ENCODE results near the gene STARD9.
A peak's percentile ranks its signal among the peaks of the same experiment; 100 is the strongest.
"Not testable (repeated sequence)": the region's sequence is repeated elsewhere in the genome, so short reads cannot be mapped to it uniquely, and the experiment has no call there.

STARD9 gene

DNA sequence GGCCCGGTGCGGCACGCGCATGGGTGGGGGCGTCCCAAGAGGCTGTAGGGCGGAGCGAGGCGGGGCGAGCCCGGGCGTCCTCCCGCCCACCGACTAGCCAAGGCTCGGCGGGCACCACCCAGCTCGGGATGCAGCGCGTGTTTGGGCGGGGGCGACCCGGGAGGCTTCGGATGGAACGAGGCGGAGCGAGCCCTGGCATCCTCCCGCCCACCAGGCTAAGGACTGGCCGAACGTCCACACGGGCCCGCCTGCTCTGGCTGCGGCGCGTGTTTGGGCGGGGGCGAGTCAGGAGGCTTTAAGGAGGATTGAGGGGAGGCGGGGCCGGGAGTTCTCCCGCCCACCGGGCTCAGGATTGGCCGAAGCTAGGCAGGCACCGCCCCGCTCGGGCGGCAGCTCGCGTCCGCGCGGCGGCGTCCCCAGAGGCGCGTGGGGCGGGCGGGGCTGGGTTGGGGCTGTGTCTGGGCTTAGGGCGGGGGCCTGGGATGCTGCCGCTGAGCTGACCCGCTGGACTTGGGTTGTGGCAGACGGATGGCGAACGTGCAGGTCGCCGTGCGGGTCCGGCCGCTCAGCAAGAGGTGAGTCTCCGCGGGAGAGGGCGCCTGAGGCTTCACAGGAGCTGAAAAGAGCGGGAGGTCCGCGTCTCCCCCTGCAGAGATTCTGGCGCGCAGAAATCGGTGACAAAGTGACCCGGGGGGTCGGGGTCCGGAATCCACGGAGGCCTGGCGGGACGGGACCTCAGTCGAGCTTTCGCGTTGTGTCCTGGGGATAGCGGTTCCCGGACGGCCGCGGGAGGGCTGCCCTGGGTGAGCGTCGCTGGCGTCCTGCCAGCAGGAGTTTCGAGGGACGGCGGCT lies at the start of gene STARD9:
Gene STARD9, plus strand, starts transcription at position 419 of the 852 bp plus-strand sequence. Its CDS starts 110 bp downstream, at position 529.
- DNase-seq (ENCODE audit: low read depth in 3 of 3) = peak; percentile 85 to 92 (median 87)

DNA sequence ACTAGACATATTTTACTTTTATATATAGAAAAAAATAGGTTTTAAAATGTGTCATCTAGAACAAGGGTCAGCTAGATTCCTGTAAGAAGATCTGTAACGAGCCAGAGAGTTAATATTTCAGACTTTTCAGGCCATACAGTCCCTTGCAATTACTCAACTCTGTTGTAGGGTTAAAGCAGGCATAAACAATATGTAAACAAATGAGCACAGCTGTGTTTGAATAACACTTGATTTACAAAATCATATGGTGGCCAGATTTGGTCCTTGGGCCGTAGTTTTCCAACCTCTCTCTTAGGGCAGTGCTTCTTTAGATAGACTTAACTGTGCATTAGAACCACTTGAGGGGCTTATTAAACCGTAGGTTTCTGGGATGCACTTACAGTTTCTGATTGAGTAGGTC lies 46.4 kb upstream of the STARD9 start:
- DNase-seq (ENCODE audit: low read depth in 3 of 3) = no peak

DNA sequence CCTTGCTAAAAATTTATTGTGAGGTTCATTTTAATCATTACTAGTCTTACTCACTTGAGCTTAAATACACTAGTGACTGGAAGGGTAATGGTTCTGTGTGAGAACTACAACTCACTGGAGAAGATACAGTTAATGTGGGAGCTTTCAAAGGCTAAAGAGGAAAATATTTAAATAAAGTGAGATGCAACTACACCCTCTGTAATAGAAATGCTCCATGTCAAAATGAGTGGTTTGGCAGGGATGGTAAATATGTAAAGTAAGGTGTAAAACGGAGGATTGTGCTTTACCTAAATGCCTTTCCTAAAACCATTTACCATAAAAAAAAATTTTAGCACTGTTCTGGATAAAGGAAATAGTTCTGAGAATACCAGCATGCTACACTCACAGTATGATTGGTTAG lies 42.2 kb upstream of the STARD9 start:
- no peak for DNase-seq (ENCODE audit: low read depth in 3 of 3)

- no peak for DNase-seq (ENCODE audit: low read depth in 3 of 3)
Observed at GRCh38 chr15:42544853-42545629, 30.4 kb upstream of the STARD9 start.

- DNase-seq (ENCODE audit: low read depth in 3 of 3) = no peak
Observed at GRCh38 chr15:42547918-42548248, 27.5 kb upstream of the STARD9 start.

DNA sequence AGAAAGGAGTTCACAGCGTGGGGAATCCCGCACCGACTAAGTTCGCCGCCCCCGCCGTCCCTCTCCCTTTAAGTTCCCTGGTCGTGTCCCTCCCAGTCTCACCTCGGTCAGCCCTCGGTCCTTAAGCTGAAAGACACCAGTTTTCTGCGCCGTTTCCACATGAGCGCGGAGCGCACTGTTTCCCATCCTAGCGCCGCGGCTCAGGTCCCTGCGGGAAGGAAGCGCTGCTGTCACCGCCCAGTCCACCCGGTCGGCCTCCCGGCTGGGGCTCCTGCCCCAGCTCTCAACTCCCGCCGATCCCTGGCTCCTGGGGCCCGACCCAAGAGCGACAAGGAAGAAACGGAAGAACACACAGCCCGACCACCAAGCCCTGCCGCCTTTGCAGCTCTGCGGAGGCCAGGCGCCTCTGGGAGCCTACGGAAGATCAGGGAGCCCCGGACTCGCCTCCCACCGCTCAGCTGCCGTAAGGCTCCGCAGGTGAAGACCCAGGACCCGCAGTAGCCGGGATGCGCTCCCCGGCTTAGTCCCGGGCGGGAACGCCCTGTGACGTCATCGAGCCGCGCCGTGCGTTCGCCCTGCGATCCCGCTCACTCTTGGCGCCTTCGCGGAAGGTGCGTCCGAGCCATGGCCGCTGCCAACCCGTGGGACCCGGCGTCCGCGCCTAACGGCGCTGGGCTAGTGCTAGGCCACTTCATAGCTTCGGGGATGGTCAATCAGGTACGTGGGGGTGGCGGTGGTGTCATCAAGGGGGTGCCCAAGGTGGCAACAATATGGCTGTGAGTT lies 27.0 kb upstream of the STARD9 start, which contains the start of the genes HAUS2 and LRRC57:
Gene HAUS2, plus strand, starts transcription at position 590 of the 783 bp plus-strand sequence. Its CDS starts 35 bp downstream, at position 625.
Gene LRRC57, minus strand, starts transcription at position 545 of the 783 bp plus-strand sequence. Its CDS starts 359 bp downstream, at position 186.
- DNase-seq (ENCODE audit: low read depth in 3 of 3) = peak; percentile 72 to 82 (median 79)

DNA sequence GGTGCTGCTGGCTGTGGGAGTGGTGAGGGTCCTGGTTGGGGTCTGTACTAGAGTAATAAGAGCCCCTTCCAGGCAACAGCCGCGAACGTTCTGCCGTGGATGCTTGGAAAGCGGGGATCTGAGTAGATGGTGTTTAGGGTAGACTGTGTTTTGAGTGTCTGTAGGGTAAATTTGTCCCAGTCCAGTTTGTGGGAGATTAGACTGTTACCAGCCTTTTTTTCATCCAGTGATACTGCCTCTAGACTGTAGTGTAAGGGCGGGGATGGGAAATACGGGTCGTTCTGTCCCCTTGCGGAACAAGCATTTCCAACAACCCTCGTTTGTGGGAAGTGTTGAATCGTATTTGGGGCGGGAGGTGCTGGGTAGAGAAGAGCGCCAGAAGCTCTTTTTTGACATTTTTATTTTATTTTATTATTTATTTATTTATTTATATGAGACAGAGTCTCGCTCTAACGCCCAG lies 26.3 kb upstream of the STARD9 start:
- DNase-seq (ENCODE audit: low read depth in 3 of 3) = no peak

DNA sequence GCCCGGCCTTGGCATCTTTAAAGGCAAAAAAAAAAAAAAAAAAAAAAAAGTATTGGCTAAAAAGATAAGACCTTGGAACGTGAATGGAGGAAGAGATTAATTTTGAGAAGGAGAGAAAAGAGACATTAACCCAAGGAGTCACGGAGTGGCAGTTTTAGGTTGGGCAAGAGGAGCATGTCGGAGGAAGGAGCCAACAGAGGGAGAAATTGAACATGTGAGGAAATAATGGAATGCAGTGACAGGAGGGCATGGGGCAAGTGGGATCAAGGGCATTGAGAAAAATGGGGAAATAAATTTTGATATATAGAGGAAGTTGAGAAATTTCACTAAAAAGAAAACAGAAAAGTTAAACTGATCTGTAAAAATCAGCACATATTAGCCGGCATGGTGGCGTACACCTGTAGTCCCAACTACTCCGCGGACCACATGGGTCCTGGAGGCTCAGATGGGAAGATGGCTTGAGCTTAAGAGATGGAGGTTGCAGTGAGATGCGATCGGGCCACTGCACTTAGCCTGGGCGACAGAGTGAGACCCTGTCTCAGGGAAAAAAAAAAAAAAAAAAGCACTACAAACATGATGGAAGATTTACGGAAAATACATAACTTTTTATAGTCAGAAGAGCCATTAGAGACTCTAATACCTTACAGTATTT lies 25.5 kb upstream of the STARD9 start:
- no peak for DNase-seq (ENCODE audit: low read depth in 3 of 3)

DNA sequence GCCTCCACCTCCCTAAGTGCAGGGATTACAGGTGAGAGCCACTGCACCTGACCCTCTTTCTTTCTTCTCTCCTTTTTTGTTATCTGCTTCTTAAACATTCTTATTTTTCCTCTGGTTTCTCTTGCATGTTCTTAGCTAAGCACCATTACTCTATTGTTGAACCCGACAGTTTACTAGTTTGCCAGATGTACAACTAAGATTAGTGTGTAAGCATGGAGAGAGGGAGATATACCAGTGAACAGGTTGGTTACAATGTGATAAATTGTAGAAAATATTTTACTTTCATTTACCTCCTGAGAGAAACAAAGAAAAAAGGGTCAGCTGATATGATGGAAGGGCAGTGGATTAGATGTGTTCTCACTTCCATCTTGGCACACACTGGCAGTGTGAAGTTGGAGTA lies 21.9 kb upstream of the STARD9 start:
- no peak for DNase-seq (ENCODE audit: low read depth in 3 of 3)

DNA sequence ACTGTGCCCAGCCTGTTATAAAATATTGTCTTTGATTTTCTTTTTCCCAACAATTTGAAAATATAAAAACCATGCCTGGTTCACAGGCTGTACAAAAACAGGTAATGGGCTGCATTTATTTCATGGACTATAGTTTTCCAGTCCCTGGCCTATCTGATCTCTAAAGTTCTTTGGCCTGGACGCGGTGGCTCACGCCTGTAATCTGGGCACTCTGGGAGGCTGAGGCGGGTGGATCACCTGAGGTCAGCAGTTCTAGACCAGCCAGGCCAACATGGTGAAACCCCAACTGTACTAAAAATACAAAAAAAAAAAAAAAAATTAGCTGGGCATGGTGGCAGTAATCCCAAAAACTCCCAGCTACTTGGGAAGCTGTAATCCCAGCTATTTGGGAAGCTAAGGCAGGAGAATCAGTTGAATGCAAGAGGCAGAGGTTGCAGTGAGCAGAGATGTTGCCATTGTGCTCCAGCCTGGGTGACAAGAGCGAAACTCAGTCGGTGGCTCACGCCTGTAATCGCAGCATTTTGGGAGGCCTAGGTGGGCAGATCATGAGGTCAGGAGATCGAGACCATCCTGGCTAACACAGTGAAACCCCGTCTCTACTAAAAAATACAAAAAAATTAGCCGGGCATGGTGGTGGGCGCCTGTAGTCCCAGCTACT lies 18.7 kb upstream of the STARD9 start:
- DNase-seq (ENCODE audit: low read depth in 3 of 3) = not testable (repeated sequence)

DNA sequence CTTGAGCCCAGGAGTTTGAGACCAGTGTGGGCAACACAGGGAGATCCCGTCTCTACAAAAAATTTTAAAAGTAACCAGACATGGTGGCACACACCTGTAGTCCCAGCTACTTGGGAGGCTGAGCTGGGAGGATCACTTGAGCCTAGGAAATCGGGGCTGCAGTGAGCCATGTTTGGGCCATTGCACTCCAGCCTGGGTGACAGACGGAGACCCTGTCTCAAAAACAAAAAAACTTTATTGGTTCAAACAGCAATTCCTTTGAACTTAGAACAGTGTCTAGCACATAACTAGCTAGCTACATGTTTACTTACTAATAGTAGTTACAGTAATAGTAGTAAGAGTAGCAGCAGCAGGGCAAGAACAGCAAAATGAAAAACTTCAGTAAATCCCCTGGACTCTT lies 16.7 kb upstream of the STARD9 start:
- DNase-seq (ENCODE audit: low read depth in 3 of 3) = no peak

DNA sequence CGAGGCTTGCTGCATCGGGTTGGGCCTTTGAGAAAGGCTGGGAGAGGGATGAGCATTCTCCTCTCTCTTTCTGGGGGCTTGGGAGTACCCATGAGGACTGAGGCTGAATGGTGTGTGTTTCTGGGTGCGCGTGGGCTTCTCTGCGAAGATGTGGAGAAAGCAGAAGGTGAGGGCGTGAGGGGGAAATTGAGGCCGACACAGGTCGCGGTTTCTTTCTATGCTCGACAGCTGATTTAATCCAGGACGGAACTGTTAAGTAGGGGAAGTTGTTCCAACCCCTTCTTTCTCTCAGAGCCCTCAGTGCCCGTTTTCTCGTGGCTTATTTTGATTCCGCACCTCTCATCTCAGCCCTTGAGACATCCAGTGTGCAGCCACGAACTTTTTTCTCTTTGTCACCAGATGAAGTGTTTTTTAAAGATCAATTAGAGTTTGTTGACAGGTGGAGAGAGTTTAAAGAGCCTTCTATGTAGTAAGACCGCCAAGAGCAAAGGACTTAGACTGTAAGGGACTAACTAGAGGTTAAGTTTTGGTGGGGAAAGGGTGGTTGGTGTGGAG lies 711 bp downstream of the STARD9 start:
- DNase-seq (ENCODE audit: low read depth in 3 of 3) = no peak

DNA sequence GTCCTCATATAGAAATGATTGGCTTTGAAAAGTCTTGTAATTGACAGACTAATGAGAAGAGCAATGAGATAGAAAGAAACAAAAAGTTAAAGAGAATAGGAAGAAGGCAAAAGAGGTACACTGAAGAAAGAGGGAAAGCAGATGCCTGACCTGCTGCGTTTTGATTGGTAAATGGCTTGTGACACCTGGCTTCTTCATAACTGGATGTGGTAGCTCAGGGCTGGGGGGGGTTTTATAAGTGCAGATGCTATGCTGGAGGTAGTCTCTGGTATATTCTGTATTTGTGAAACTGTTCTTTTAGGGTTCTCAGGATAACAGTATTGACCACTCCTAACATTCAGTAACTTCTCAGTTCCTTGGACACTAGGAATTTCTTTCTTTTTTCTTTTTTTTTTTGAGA lies 1.4 kb downstream of the STARD9 start:
- DNase-seq (ENCODE audit: low read depth in 3 of 3) = no peak

- no peak for DNase-seq (ENCODE audit: low read depth in 3 of 3)
Observed at GRCh38 chr15:42577514-42578031, 2.2 kb downstream of the STARD9 start.

- no peak for DNase-seq (ENCODE audit: low read depth in 3 of 3)
Observed at GRCh38 chr15:42578984-42579537, 3.7 kb downstream of the STARD9 start.

GRCh38 chr15:42581272-42581730 lies 5.9 kb downstream of the STARD9 start:
- DNase-seq (ENCODE audit: low read depth in 3 of 3) = peak; percentile 50 to 55 (median 51)

DNA sequence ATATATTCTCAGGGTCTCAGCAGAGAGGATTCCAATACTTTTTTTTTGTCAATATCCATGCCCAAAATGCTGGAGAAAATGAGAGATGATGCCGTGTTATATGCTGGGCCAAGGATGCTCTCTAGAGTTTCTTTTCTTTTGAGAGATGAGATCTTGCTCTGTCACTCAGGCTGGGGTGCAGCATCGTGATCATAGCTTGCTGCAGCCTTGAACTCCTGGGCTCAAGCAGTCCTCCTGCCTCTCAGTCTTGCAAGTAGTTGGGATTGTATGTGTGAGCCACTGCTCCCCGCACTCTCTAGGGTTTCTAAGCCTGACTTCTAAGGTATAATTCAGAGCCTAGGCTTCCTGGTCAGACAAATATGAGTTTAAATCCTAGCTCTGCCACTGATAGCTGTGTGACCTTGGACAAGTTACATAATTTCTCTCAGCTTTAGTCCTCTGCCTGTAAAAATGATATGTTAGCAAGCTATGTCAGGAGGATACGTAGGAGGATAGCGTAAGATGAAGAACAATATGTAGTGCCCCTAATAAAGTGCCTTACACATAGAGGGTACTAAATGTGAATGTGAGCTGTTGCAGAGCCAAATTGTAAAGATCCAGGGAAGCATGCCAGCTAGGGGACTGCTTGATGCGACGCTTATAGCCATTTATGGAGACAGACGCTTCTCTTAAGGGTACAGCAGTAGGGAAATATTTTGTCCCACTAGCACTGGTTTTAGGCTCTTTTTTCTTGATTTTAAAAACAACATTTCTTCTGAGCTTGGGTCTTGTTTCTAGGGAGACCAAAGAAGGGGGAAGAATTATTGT lies 7.4 kb downstream of the STARD9 start:
- no peak for DNase-seq (ENCODE audit: low read depth in 3 of 3)

DNA sequence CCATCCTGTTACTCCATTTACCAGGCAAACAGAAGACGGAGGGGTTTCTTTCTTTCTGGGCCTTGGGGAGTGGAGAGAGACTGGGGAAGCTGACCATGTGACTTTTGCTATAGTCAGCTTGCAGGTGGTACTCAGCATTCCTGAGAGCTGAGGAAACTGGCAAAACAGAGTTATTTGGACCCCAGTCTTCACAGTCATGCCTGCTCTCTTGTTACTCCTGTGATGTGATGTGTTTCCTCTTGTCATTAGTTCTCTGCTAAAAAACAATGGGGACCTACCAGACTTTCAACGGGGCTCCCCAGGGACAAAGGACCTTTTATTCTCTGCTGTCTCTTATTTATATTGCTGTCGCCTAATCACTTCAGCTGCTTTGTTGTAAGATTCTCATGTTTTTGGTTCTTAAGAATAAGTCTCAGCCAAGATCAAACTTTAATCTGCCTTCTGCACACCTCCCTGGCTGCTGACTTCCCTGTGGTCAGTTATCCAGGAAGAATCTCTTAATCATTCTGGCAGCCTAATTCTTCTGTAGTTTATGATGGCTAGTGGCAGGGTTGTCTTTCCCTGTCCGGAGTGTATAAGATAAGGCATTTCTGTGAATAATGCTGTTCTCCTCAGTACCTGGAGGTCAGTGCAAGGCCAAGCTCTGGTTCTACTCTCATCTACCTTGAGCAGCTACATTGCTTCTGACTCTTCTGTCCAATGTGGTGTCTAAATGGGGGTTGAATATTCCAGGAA lies 8.8 kb downstream of the STARD9 start:
- DNase-seq (ENCODE audit: low read depth in 3 of 3) = no peak
